ENCODE data around the gene IPMK.

Gene IPMK

GRCh38 chr10:58152673-58153263 lies 114.9 kb downstream of the IPMK start:
- peak; percentile 62 for DNase-seq

DNA sequence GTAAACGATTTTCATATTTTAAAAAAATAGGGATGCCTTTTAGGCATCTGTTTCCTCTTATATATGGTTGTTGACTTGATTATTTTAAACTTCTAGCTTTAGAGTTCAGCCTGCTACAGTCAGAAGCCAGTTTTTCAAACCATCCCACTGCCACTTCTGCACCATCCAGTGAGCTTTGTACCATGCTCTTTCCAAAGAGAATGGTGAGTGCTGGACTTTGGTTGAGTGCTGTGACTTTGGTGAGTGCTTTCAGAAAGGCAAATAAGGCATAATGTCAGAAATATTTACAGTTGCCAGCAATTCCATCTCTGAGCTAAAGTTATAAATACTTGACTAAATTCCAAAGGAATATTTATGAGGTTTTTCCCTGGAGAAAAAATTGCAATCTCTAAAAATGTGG lies 117.4 kb downstream of the IPMK start:
- DNase-seq = no peak

GRCh38 chr10:58143944-58144343 lies 123.8 kb downstream of the IPMK start:
- peak; percentile 20 for DNase-seq

All from EL (cell line).